GM19395 (cell line): Measurements from ENCODE around the gene SLMAP.
"Not testable (repeated sequence)": the region's sequence is repeated elsewhere in the genome, so short reads cannot be mapped to it uniquely, and the experiment has no call there.

ENCODE experiments used
- ATAC-seq: cut with Tn5 transposase; IDR thresholded peaks from one replicate; pipeline ENCODE4 v1.9.1; 2021; ENCODE audit warnings: mild to moderate bottlenecking, moderate library complexity; ENCODE audit not compliant: unreplicated experiment

The SLMAP gene

GRCh38 chr3:57876632-57877031 is 120.5 kb downstream of the SLMAP start:
- no peak for ATAC-seq

GRCh38 chr3:57877116-57877515 is 121.0 kb downstream of the SLMAP start:
- ATAC-seq, result no peak

GRCh38 chr3:57884436-57884835 is 128.3 kb downstream of the SLMAP start:
- ATAC-seq, result not testable (repeated sequence)

- no peak for ATAC-seq
These were observed 133.7 kb downstream of the SLMAP start for GRCh38 chr3:57889807-57890206.

- no peak for ATAC-seq
These were observed 134.8 kb downstream of the SLMAP start for GRCh38 chr3:57890874-57891273.

- ATAC-seq, result no peak
These were observed 136.3 kb downstream of the SLMAP start for GRCh38 chr3:57892423-57892822.

- ATAC-seq, result no peak
These were observed 137.0 kb downstream of the SLMAP start for GRCh38 chr3:57893156-57893555.

- ATAC-seq, result no peak
These were observed 137.6 kb downstream of the SLMAP start for GRCh38 chr3:57893668-57894067.

GRCh38 chr3:57896031-57896430 is 139.9 kb downstream of the SLMAP start:
- ATAC-seq, result no peak

GRCh38 chr3:57896691-57897090 is 140.6 kb downstream of the SLMAP start:
- ATAC-seq, result no peak

GRCh38 chr3:57900786-57901185 is 144.7 kb downstream of the SLMAP start:
- no peak for ATAC-seq

GRCh38 chr3:57903124-57903890 is 147.2 kb downstream of the SLMAP start:
- no peak for ATAC-seq

GRCh38 chr3:57910990-57911389 is 154.9 kb downstream of the SLMAP start:
- ATAC-seq, result no peak

GRCh38 chr3:57911593-57911992 is 155.5 kb downstream of the SLMAP start:
- no peak for ATAC-seq

GRCh38 chr3:57917601-57918000 is 161.5 kb downstream of the SLMAP start:
- no peak for ATAC-seq

- ATAC-seq, result no peak
These were observed 162.2 kb downstream of the SLMAP start for GRCh38 chr3:57918123-57918837.

GRCh38 chr3:57919987-57920386 is 163.9 kb downstream of the SLMAP start:
- no peak for ATAC-seq

- no peak for ATAC-seq
These were observed 167.0 kb downstream of the SLMAP start for GRCh38 chr3:57923101-57923500.

- ATAC-seq, result no peak
These were observed 167.6 kb downstream of the SLMAP start for GRCh38 chr3:57923752-57924151.

GRCh38 chr3:57927166-57927565 is 171.1 kb downstream of the SLMAP start:
- ATAC-seq, result no peak

GRCh38 chr3:57927916-57928315 is 171.8 kb downstream of the SLMAP start:
- ATAC-seq, result no peak

- no peak for ATAC-seq
These were observed 172.4 kb downstream of the SLMAP start for GRCh38 chr3:57928511-57928910.
